Smooth muscle cell of the brain vasculature (primary cell): ENCODE data around the gene RSAD2.
"Not testable (repeated sequence)": the region's sequence is repeated elsewhere in the genome, so short reads cannot be mapped to it uniquely, and the experiment has no call there.

ENCODE experiments used
- DNase-seq: peaks from one replicate; pipeline ENCODE4 v3.0.0-alpha.2; 2012; ENCODE audit warnings: low read depth, low spot score

The RSAD2 gene

DNA sequence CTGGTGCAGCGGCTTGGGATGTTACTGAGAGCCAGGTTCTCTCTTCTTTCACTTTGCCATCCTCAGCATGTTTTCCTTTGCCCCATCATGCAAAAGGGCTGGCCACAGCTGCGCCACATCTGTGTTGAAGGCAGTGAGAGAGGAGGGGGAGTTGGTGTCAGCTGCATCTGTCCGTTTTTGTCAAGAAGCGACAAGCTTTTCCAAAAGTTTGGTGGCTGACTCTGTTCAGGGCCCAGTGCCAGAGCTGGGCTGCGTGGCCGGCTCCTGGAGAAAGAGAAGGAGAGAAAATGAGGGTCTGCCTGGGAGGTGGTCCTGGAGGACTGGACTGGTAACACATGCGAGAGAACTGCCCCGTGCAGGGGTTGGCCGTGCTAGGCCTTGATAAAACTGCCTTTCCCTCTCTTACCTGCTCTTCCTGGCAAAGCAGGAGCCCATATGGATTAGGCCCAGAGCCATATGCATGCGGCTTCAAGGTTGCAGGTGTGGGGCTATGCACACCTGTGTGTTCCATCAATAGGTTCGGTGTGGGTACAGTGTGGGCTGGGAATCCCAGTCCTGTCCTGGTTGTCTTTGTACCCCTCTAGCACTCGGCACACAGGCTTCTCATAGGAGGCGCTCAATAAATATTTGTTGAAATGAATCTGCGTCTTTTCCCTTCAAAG, 48.6 kb downstream of the RSAD2 start:
- no peak for DNase-seq

DNA sequence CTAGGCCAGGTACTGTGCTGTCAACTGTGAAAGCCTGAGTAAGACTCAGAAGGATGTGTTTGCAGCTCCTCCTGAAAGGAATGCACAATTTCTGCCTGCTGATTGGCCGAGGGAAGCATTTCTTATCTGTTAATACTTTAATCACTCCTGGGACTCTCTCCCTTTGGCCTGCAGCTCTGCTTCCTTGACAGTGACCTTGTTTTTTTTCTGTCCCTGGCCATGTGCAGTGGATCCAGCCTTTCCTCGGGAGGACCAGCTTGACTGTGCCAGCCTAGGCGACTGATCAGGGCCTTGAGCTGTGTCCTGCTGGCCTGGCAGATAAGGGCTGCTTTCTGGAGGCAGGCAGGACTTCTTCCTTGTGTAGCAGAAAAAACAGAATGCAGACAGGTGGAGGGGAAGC, 49.6 kb downstream of the RSAD2 start:
- no peak for DNase-seq

DNA sequence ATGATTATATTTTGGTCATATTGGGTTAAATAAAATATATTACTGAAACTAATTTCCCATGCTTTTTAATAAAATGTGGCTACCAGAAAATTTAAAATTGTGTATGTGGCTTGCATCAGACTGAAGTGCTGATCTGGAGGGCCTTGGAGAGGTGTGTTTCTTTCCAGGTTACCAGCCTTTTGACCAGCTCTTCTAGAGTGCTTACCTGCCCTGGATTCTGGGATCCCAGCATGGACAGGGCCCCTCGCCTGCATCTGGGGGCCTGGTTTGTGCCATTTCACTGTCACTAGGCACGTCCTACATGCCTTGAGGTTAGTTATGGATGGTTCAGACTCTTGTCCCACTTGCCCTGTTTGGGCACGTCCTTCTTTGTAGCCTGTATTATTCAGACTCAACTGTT, 50.2 kb downstream of the RSAD2 start:
- no peak for DNase-seq

DNA sequence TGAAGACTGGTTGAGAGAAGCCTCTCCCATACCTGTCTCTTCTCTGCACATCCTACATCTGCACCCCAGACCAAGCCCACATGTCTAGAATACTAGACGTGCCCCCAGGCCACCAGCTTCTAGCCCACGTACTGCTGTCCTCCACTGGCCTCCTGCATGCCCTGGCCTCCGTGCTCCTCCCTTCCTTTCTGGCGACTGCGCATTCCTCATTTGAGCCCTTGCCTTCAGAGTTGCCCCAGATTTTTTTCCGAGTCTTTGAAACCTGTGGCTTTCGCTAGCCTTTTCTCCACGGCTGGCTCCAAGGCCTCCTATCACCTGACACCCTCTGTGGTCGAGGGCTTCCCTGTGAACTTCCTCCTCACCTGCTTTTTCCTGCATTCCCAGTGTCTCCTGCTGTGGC, 50.9 kb downstream of the RSAD2 start:
- DNase-seq: no peak

DNA sequence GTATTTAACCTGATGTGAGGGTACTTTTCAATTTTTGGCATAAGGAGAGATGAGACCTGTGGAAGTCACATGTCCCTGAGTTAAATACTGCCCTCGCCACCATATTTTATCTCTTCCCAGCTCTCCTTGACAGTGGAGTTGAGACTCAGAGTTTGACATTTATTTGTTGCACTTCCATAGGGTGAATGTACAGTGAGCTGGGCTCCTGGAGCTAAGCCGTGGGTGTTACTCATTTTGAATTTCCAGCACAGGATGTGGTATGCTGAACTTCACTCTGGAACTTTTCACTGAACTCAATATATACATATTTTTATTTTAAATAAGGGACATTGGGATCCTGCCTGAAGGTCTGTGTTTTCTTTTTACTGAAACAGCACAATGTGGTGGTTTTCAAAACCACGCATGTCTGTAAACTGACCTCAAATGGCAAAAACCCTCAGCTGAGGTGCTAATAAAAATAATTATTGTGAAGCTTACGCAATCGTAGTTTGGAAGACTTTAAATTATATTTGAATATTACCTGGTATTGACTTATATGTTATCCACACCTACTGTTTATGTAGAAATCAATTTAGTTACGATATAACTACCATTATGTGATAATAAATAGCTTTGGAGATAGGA, 51.7 kb downstream of the RSAD2 start:
- DNase-seq: no peak

DNA sequence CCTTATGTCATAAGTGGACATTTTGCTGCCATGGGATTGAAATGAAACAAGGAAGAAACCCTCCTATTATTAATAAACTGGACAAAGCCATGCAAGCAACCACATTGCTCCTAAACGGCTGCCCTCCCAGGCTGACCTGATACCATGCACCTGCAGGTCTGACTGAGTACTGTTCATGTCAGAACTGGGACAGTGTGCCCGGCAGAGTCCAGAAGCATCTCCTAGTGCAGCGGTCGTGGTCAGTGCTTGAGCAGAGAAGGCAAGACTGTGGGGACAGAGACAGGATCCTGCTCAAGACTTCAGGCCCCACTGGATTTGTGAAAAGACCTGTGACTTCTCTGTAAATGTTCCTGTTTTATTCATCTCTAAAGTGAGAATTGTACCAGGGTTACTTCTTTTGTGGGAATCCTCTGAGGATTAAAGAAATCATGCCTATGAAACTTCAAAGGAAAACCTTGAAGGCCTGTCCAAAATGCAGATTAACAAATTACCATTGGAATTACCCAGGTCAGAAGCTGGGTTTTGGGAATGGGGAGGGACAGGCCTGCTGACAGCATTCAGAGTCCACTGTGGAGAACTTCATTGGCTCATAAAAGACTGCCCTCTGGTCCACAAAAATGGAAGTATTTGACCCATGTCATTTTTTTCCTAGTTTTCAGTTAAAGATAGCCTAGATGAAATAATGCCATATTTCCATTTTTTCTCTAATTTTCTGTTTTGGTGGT, 53.5 kb downstream of the RSAD2 start:
- DNase-seq: no peak

DNA sequence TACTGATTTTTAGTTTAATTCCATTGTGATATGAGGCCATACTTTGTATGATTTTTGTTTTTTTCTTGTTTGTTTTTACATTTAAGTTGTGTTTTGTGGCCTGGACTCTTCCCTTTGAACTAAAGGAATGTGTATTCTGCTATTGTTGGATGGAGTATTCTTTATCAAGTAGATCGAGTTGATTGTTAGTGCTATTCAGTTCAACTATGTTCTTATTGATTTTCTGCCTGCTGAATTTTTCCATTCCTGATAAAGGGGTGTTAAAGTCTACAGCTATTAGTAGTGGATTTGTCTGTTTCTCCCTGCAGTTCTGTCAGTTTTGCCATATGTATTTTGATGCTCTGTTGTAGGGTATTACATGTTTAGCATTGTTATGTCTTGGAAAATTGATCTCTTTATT, 54.2 kb downstream of the RSAD2 start:
- no peak for DNase-seq

DNA sequence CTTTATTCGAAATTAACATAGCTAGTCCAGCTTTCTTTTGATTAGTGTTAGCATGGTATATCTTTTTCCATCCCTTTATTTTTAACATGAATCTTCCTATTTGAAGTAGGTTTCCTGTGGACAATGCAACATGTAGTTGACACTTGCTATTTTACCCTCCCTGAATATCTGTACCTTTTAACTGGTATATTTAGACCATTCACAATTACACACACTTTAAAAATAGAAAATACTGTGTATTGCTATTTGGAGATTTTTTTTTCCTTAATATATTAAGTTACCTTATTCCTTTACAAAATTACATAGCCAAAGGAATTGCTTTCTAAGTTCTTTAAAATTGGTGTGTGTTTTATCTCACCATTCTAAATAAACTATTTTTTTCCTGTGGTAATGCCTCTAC, 54.6 kb downstream of the RSAD2 start:
- no peak for DNase-seq

DNA sequence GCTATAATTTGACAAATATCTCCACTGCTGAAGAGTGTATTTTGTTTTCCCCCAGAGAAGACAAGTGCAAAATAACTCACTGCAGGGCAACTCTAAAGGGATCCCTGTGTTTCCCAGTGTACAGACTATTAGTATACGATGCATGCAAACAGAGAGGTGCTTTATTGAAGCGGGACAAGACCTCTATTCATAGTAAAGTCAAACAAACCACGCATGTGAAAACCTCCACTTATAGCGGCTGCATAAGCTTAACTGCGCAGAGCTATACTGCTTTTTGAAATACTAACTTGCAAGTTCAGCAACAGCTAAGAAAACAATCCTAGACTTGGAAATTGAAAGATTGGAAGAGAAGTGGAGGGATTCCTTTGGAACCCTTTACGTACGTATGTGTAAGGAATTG, 55.3 kb downstream of the RSAD2 start:
- DNase-seq: no peak

DNA sequence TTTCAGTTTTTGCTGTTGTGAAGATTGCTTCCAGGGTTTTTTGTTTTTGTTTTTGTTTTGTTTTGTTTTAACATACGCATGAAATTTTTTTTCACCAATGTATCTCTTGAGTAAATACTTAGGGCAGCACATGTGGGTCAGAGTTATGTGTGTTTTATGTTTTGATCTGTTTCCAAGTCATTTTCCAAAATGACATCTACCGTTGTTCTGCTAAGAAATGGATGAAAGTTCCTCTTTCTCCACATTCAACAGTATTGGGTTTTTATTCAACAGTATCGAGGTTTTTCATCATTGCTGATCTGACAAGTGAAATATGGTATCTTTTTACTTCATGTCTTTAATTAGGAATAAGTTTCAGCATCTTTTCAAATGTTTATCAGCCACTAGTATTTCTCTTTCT, 56.3 kb downstream of the RSAD2 start:
- no peak for DNase-seq

DNA sequence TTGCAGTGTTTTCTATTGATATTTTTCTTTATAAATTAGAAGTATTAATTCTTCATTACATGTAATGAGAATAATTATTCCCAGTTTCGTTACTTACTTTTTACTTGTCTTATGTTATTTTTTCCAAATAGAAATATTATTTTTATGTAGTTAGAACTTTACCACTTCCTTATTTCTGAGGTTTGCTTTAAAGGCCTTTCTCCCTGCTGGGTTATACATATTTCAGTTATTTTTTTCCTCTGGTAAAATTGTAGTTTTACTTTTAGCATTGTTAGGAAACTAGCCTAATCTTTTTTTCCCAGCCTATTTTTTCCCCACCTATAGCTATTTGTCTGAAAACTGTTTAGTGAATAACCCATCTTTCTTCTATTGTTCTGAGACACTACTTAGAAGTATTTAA, 56.8 kb downstream of the RSAD2 start:
- DNase-seq: no peak

DNA sequence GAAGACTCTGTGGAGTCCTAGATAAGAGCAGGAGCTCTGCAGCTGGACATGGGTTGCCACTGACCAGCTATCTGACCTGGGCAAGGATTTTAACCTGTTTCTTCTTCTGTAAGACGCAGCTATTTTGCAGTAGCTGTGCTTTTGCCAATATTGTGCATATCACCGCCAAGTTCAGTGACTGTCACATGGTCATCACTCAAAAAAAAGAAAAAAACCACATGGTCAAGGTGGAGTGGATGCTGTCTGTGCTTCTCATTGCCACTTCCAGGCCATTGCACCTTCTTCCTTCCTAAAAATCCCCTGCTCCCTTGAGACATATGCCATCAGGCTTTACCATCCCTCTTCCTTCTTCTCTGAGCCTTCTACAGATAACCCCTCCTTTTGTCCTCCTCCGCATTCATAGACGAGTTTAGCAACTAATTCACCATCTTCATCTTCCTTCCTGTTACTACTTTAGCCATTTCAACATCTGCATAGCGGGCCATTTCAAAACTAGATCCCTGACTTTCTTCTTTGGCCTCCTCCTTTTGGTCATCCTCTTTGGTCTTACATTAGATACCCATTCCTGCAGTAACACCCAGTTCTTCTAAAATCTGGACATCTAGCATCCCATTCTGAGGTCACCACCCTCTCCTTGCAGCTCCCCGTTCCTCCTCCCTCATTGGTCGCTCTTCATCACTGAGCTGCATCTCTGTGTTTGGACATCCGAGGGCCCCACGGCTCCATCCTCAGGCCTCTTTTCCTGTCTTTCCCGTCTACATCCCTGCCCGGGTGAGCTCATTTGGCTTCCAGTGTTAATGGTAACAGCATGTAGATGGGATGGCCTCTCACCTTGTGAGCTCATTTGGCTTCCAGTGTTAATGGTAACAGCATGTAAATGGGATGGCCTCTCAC, 57.4 kb downstream of the RSAD2 start:
- DNase-seq: no peak

DNA sequence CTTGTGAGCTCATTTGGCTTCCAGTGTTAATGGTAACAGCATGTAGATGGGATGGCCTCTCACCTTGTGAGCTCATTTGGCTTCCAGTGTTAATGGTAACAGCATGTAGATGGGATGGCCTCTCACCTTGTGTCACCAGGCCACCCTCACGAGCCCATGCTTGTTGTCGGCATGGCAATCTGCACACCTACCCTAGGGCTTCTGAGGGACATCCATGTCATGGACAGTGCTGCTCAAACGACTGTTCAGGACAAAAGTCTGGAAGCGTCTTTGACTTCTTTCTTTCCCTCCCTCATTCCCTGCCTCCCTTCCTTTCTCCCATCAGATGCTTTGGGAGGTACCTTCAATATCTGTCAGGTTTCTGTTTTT, 58.1 kb downstream of the RSAD2 start:
- DNase-seq: not testable (repeated sequence)

DNA sequence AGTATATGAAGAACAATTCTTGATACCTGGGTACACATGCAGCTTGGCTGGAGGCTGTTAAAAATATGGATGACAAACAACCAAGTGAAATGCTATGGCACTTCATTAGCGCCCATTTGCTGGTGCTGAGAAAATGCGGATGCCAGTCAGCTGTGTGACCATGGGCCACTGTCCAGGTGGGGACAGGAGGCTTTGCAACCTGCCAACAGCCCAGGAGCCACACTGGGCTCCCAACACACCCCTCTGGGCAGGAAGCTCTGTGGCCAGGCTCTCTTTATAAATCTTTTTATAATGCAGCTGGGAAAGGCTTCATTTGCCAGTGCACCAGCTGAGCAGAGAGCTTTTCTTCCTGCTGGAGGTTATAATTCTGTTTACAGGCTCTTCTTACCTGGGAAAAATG, 59.6 kb downstream of the RSAD2 start:
- no peak for DNase-seq

DNA sequence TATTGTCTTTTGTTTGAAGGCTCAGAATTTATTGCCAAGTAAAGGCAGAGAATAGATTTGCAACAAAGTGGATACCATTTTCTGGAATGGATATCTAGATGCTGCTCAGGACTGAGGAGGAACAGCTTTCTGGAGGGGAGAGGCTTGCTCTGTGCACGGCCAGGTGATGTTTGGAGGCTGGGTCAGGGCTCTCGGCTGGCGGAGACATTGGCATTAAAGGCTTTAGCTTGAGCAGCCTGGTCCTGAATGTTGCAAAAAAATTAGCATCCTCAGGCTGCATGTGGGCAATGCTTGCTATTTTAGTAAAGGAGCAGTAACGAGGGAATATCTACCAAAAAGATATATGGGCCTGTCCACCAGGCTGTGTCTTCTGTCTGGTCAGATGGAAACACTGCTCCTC, 60.0 kb downstream of the RSAD2 start:
- no peak for DNase-seq

DNA sequence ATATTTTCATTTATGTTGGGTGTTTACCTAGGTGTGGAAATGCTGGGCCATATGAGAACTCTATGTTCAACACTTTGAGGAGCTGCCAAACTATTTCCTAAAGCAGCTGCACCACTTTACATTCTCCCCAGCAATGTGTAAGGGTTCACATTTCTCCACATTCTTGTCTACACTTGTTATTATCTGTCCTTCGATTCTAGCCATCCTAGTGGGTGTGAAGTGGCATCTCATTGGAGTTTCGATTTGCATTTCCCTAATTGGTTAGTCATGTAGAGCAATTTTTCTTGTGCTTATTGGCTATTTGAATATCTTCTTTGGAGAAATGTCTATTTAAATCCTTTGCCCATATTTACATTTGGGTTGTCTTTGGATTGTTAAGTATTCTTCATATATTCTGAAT, 61.5 kb downstream of the RSAD2 start:
- no peak for DNase-seq

DNA sequence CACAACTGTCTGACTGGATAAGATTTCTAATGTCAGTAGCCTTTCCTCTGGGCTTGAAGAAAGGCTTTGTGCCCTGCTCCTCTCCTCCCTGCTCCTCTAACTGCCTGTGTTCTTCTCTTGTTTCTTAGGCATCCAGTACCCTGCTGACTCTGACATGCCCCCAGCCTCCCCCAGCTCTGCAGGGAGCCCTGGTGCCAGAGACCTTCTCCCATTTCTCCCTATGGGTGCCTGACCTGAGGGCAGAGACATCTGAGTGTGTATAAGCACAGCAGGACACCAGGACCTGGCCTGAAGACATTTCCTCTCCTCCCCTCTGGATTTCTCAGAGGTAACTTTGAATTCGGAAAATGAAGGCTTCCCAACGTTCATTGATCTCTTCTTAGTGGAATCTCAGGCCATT, 63.2 kb downstream of the RSAD2 start:
- peak; percentile 55 for DNase-seq

DNA sequence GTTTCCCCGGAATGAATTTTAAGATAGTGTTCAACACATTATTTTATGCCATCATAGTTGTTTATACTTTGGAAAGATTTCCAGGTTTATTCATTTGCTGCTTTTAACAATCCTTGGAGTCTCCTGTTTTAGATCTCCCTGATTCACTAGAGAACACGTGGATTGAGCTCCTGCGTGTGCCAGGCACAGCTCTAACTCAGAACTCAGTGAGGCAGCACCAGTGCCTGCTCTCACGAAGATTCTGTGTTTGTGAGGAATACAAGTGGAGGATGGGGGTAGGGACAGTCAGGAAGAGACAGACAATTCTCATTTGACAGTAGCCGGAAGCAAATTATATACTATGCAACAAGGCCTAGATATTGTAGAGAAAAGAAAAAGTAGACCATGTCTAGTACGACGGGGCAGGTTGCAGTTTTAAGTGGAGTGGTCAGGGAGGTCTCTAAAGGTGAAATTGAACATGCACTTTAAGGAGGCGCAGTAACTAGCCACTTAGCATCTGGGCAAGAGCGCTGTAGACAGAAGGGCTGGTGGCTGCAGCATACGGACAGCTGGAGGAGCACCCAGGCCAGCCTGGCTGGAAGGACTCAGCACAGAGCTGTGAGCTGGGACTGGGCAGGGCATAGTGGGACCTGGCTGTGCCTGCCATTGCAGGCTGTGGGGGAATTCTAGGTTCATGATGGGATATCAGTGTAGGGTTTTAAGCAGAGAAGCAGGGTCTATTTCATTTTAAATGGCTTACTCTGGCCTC, 63.9 kb downstream of the RSAD2 start:
- no peak for DNase-seq

DNA sequence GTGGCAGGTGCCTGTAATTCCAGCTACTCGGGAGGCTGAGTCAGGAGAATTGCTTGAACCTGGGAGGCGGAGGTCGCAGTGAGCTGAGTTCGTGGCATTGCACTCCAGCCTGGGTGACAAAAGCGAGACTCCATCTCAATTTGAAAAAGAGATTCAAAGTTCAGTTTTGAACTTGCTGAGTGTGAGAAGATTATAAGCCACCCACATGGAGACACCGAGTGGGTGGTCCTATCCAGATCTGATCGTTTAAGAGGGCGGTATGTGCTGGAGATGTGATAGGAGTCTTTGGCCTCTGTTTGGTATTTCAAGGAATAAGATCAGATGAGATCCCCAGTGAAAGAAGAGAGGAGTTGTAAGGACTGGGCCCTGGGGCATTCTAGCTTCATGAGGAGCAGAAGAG, 65.3 kb downstream of the RSAD2 start:
- DNase-seq: no peak

DNA sequence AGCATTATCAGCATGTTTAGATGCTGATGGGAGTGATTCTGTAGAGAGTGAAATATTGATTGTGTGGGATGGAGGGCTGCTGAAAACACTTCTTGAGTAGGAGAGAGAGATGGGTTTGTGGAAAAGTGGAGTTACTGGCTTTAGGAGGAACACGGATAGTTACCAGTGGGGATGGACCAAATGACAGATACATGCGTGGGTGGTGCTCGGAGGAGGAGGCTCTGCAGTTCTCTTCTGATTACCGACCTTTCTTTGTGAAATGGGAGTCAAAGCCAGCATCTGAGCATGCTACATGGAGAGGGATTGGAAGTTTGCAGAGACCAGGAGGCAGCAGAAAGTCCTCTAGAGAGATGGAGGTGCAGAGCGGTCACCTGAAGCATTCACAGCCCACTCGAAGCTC, 65.9 kb downstream of the RSAD2 start:
- DNase-seq: no peak

DNA sequence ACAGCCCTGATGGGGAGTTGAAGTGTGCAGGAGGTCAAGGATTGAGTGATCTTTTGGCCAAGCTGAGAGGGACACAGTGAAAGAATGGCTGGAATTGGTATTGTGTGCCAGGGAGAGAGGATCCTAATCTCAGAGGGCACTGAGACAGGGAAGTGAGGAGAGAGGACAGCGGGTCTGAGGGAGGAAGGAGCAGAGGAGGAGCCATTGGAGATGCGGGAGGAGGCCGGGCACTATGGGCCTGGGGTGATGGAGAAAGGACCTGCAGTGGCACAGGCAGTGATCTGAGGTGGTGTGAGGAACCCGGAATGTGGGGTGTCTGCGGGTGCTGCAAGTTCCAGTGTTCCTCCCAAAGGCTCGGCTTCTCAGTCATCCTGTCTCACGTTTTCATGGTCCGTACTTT, 66.4 kb downstream of the RSAD2 start:
- no peak for DNase-seq

DNA sequence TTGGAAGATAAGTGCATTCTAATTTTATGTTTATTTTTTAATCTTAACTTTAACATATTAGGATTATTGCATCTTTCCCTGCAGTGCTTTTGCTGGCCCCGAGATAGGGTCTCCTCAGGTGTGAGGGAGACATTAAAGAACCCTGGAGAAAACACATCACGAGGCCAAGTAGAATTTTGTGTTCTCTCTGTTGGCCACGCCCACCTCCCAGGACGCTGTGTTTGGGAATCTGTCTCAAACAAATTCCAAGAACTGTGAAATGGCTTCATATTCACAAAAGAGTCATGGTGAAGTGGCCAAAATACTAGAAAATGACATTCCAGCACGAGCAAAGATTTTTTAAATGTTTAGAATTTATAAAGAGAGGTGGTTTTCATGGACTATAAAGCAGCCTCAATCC, 67.0 kb downstream of the RSAD2 start:
- DNase-seq: no peak
